ENCODE data around the gene IRAG1. TPM values are rescaled to one million over a fixed set of nuclear protein-coding genes. Genes with fewer than 3 reads are reported as not detected.

The IRAG1 gene
- polyA plus RNA-seq, 1 donor from 2014 or later: 0.14 TPM

GRCh38 chr11:10679644-10680043 is 13.9 kb downstream of the IRAG1 start:
- Histone ChIP-seq H3K4me3 (ENCODE audit: low read length) (no peak overlapping the region), H4K20me1 (ENCODE audit: insufficient read depth) (no peaks in the 10 kb centered on the region), H3K9me3 (ENCODE audit: low read length) (no peaks in the 10 kb centered on the region), H3K27me3 (ENCODE audit: insufficient read depth, low read depth, low read length) (no peaks in the 10 kb centered on the region), H3K27ac (ENCODE audit: low read length) (no peak overlapping the region), H2AFZ (ENCODE audit: low read depth, low read length) (no peak overlapping the region), H3K36me3 (ENCODE audit: insufficient read depth, low read length) (no peaks in the 10 kb centered on the region), H3F3A (ENCODE audit: insufficient read depth, low read length, poor library complexity, severe bottlenecking) (no peaks in the 10 kb centered on the region), H3K9ac (ENCODE audit: low read length) (no peak overlapping the region), H3K4me2 (ENCODE audit: low read length) (no peak overlapping the region), H3K9me2 (ENCODE audit: insufficient read depth, low read length) (no peaks in the 10 kb centered on the region), H3K79me2 (replicated peaks; ENCODE audit: insufficient read depth, low read length) (no peaks in the 10 kb centered on the region)
- TF ChIP-seq REST (IDR thresholded peaks at IDR 0.05; ENCODE audit: borderline replicate concordance) (no peak), EP300 (conservative IDR thresholded peaks at IDR 0.05; ENCODE audit: poor library complexity, severe bottlenecking) (no peak), POLR2AphosphoS5 (IDR thresholded peaks at IDR 0.05) (no peak), TAF1 (IDR thresholded peaks at IDR 0.05; ENCODE audit: low read depth) (no peak), SMC3 (conservative IDR thresholded peaks at IDR 0.05; ENCODE audit: poor library complexity) (no peak), CTCF (IDR thresholded peaks at IDR 0.05; ENCODE audit: poor library complexity, severe bottlenecking) (no peak), RAD21 (conservative IDR thresholded peaks at IDR 0.05) (no peak), MXI1 (conservative IDR thresholded peaks at IDR 0.05; ENCODE audit: poor library complexity, severe bottlenecking) (no peak), EZH2 (IDR thresholded peaks at IDR 0.05; ENCODE audit: borderline replicate concordance, insufficient read depth, low read length, poor library complexity, severe bottlenecking) (no peak)

GRCh38 chr11:10678101-10678500 is 15.5 kb downstream of the IRAG1 start:
- Histone ChIP-seq H3K4me3 (ENCODE audit: low read length) (no peak overlapping the region), H2AFZ (ENCODE audit: low read depth, low read length) (no peak overlapping the region), H3K9me2 (ENCODE audit: insufficient read depth, low read length) (no peaks in the 10 kb centered on the region), H3K36me3 (ENCODE audit: insufficient read depth, low read length) (no peaks in the 10 kb centered on the region), H3K9me3 (ENCODE audit: low read length) (no peaks in the 10 kb centered on the region), H4K20me1 (ENCODE audit: insufficient read depth) (no peaks in the 10 kb centered on the region), H3K4me2 (ENCODE audit: low read length) (no peak overlapping the region), H3F3A (ENCODE audit: insufficient read depth, low read length, poor library complexity, severe bottlenecking) (no peaks in the 10 kb centered on the region), H3K9ac (ENCODE audit: low read length) (no peak overlapping the region), H3K79me2 (replicated peaks; ENCODE audit: insufficient read depth, low read length) (no peaks in the 10 kb centered on the region), H3K27ac (ENCODE audit: low read length) (no peak overlapping the region), H3K27me3 (ENCODE audit: insufficient read depth, low read depth, low read length) (no peaks in the 10 kb centered on the region)
- TF ChIP-seq SMC3 (conservative IDR thresholded peaks at IDR 0.05; ENCODE audit: poor library complexity): no peak
- TF ChIP-seq POLR2AphosphoS5 (IDR thresholded peaks at IDR 0.05): no peak
- TF ChIP-seq RAD21 (conservative IDR thresholded peaks at IDR 0.05): no peak
- no peak for TF ChIP-seq EP300 (conservative IDR thresholded peaks at IDR 0.05; ENCODE audit: poor library complexity, severe bottlenecking)
- TF ChIP-seq MXI1 (conservative IDR thresholded peaks at IDR 0.05; ENCODE audit: poor library complexity, severe bottlenecking): no peak
- TF ChIP-seq TAF1 (IDR thresholded peaks at IDR 0.05; ENCODE audit: low read depth): no peak

Data from neural cell (in vitro differentiated cells).